IMR-90 (cell line): Measurements from ENCODE around the gene SLC12A6. TPM values are rescaled to one million over a fixed set of nuclear protein-coding genes. Genes with fewer than 3 reads are reported as not detected.

Source experiments
- ATAC-seq: fragments of 200-7000 bp; cut with Tn5 transposase; 2 replicates; pipeline ENCODE4 v1.9.1; 2020; ENCODE audit warnings: low read depth, mild to moderate bottlenecking, moderate library complexity
- BruUV-seq: library from RNA; stranded (reverse); fragments of 400-500 nt; replicated peaks from 2 replicates; lab custom pipeline; 2021; lab: Mats Ljungman, UMichigan
- CTCF ChIA-PET: fragments of 300-600 bp; formaldehyde crosslinking; extraction: SDS; loops from one replicate; lab custom pipeline; 2021; ENCODE audit warnings: antibody characterized with exemption; lab: Yijun Ruan, JAX
- POLR2A ChIA-PET: fragments of 300-600 bp; sonication (Branson Sonifier 250); formaldehyde crosslinking; loops from one replicate; lab custom pipeline; 2022; ENCODE audit warnings: antibody characterized with exemption; ENCODE audit not compliant: unreplicated experiment; lab: Charles Lee
- DNase-seq: peaks from one replicate; pipeline ENCODE4 v3.0.0; 2013
- H2AFZ ChIP-seq: replicated peaks from 2 replicates; pipeline ENCODE3; 2013; ENCODE audit warnings: low read length, mild to moderate bottlenecking; ENCODE audit not compliant: poor library complexity
- H2AK5ac ChIP-seq: 2 replicates; pipeline ENCODE4 v1.6.1; 2013; ENCODE audit warnings: low read depth, low read length, inconsistent platforms
- H2AK9ac ChIP-seq: replicated peaks from 2 replicates; pipeline ENCODE3; 2013; ENCODE audit warnings: mild to moderate bottlenecking, low read depth, low read length, moderate library complexity; ENCODE audit not compliant: poor library complexity
- H2BK120ac ChIP-seq: 2 replicates; pipeline ENCODE4 v1.6.1; 2013; ENCODE audit warnings: low read depth, low read length, inconsistent platforms
- H2BK15ac ChIP-seq: 3 replicates; pipeline ENCODE4 v1.6.1; 2013; ENCODE audit warnings: low read depth, low read length, inconsistent platforms
- H2BK20ac ChIP-seq: 2 replicates; pipeline ENCODE4 v1.6.1; 2013; ENCODE audit warnings: low read depth, mild to moderate bottlenecking, inconsistent platforms, low read length, moderate library complexity
- H2BK5ac ChIP-seq: 2 replicates; pipeline ENCODE4 v1.6.1; 2013; ENCODE audit warnings: mild to moderate bottlenecking, low read depth, low read length, inconsistent platforms; ENCODE audit not compliant: poor library complexity, severe bottlenecking
- H3K14ac ChIP-seq: replicated peaks from 2 replicates; pipeline ENCODE4 v1.6.1; 2013; ENCODE audit warnings: low read depth, low read length, inconsistent platforms
- H3K18ac ChIP-seq: 2 replicates; pipeline ENCODE4 v1.6.1; 2013; ENCODE audit warnings: low read depth, low read length, control low read depth
- H3K23ac ChIP-seq: 2 replicates; pipeline ENCODE4 v1.6.1; 2013; ENCODE audit warnings: low read depth, low read length, inconsistent platforms
- H3K27ac ChIP-seq: 2 replicates; pipeline ENCODE4 v1.5.1; 2013; ENCODE audit warnings: mild to moderate bottlenecking, control low read depth, low read length; ENCODE audit not compliant: insufficient read depth
- H3K27me3 ChIP-seq: 2 replicates; pipeline ENCODE4 v1.6.1; 2013; ENCODE audit warnings: low read length; ENCODE audit not compliant: control insufficient read depth, insufficient read depth
- H3K36me3 ChIP-seq: 2 replicates; pipeline ENCODE4 v1.6.1; 2013; ENCODE audit warnings: low read length, mixed read lengths; ENCODE audit not compliant: control insufficient read depth, insufficient read depth
- H3K4ac ChIP-seq: 2 replicates; pipeline ENCODE4 v1.6.1; 2013; ENCODE audit warnings: low read depth, low read length, inconsistent platforms
- H3K4me1 ChIP-seq: 2 replicates; pipeline ENCODE4 v1.6.1; 2013; ENCODE audit warnings: low read length, mixed read lengths; ENCODE audit not compliant: control insufficient read depth, insufficient read depth
- H3K4me2 ChIP-seq: 2 replicates; pipeline ENCODE4 v1.6.1; 2013; ENCODE audit warnings: low read depth, mild to moderate bottlenecking, control low read depth, low read length, moderate library complexity
- H3K4me3 ChIP-seq: 2 replicates; pipeline ENCODE4 v1.5.1; 2013; ENCODE audit warnings: low read depth, mild to moderate bottlenecking, control low read depth, low read length, moderate library complexity; ENCODE audit not compliant: insufficient read depth
- H3K56ac ChIP-seq: 2 replicates; pipeline ENCODE4 v1.6.1; 2013; ENCODE audit warnings: low read length, inconsistent platforms; ENCODE audit not compliant: insufficient read depth; ENCODE audit errors: extremely low read depth
- H3K79me1 ChIP-seq, 2 experiments: 2 replicates each; pipeline ENCODE4 v1.6.1; 2013; ENCODE audit warnings: low read length in 2 of 2, inconsistent platforms in 1 of 2, low read depth in 1 of 2
- H3K9ac ChIP-seq: 2 replicates; pipeline ENCODE4 v1.6.1; 2013; ENCODE audit warnings: low read depth, low read length, control low read depth
- H3K9me1 ChIP-seq: 2 replicates; pipeline ENCODE4 v1.6.1; 2013; ENCODE audit warnings: low read length, inconsistent platforms; ENCODE audit not compliant: insufficient read depth
- H3K9me3 ChIP-seq: 2 replicates; pipeline ENCODE4 v1.6.1; 2013; ENCODE audit warnings: low read length; ENCODE audit not compliant: control insufficient read depth, insufficient read depth
- H4K20me1 ChIP-seq: 2 replicates; pipeline ENCODE4 v1.6.1; 2013; ENCODE audit warnings: low read length, inconsistent platforms; ENCODE audit not compliant: insufficient read depth
- H4K5ac ChIP-seq: 2 replicates; pipeline ENCODE4 v1.6.1; 2013; ENCODE audit warnings: mild to moderate bottlenecking, low read depth, low read length, control low read depth
- H4K8ac ChIP-seq, 2 experiments: 2 replicates each; pipeline ENCODE4 v1.6.1; 2013; ENCODE audit warnings: low read depth in 2 of 2, low read length in 2 of 2, control low read depth in 1 of 2, inconsistent platforms in 1 of 2
- H4K91ac ChIP-seq: 2 replicates; pipeline ENCODE4 v1.6.1; 2013; ENCODE audit warnings: low read depth, low read length, inconsistent platforms; ENCODE audit not compliant: insufficient read depth
- BHLHE40 ChIP-seq: fragments of 150-350 bp; IDR thresholded peaks from 2 replicates; pipeline ENCODE4 v1.6.1; 2016; ENCODE audit warnings: mild to moderate bottlenecking, low read depth, low read length
- CEBPB ChIP-seq: IDR thresholded peaks from 2 replicates; pipeline ENCODE4 v1.6.1; 2012; ENCODE audit warnings: low read depth, low read length, improper control_type of control experiment
- CHD1 ChIP-seq: IDR thresholded peaks from 2 replicates; pipeline ENCODE4 v1.6.1; 2012; ENCODE audit warnings: low read depth, low read length, improper control_type of control experiment
- MAFK ChIP-seq: IDR thresholded peaks from 2 replicates; pipeline ENCODE4 v1.6.1; 2012; ENCODE audit warnings: low read depth, low read length, improper control_type of control experiment
- MAZ ChIP-seq: IDR thresholded peaks from 2 replicates; pipeline ENCODE4 v1.6.1; 2012; ENCODE audit warnings: low read depth, mild to moderate bottlenecking, low read length, improper control_type of control experiment, moderate library complexity, borderline replicate concordance
- MXI1 ChIP-seq: IDR thresholded peaks from 2 replicates; pipeline ENCODE4 v1.6.1; 2012; ENCODE audit warnings: low read depth, mild to moderate bottlenecking, low read length, moderate library complexity, borderline replicate concordance
- NFE2L2 ChIP-seq: fragments of 150-350 bp; IDR thresholded peaks from 2 replicates; pipeline ENCODE4 v1.6.1; 2016; ENCODE audit warnings: low read depth, mild to moderate bottlenecking, low read length
- POLR2A ChIP-seq: IDR thresholded peaks from 2 replicates; pipeline ENCODE4 v1.6.1; 2012; ENCODE audit warnings: mild to moderate bottlenecking, low read depth, low read length
- RCOR1 ChIP-seq: IDR thresholded peaks from 2 replicates; pipeline ENCODE4 v1.6.1; 2012; ENCODE audit warnings: mild to moderate bottlenecking, low read length, improper control_type of control experiment; ENCODE audit not compliant: insufficient replicate concordance
- RFX5 ChIP-seq: IDR thresholded peaks from 2 replicates; pipeline ENCODE4 v1.8.0; 2012; ENCODE audit warnings: low read depth, mild to moderate bottlenecking, low read length, moderate library complexity
- SMC3 ChIP-seq: fragments of 150-350 bp; IDR thresholded peaks from 2 replicates; pipeline ENCODE4 v1.6.1; 2016; ENCODE audit warnings: low read depth, mild to moderate bottlenecking, antibody characterized with exemption, low read length, moderate library complexity
- WGBS, 2 experiments: methylation state at CpG; one replicate each; pipeline versions ENCODE4 v1.1.5 to v1.1.7; 2013; ENCODE audit warnings: missing lambda C conversion rate in 2 of 2; ENCODE audit not compliant: insufficient read length in 1 of 2; ENCODE audit errors: extremely low coverage in 2 of 2; 5-methylcytosine and 5-hydroxymethylcytosine counted together
- dilution Hi-C: fragments of 300-500 bp; cut with HindIII; formaldehyde crosslinking; loops from one replicate; pipeline ENCODE4 v1.14.3; 2018; ENCODE audit warnings: low sequenced_read_pairs; ENCODE audit not compliant: unreplicated experiment
- in situ Hi-C: fragments of 300-500 bp; cut with MboI; formaldehyde crosslinking; loops from 3 replicates; pipeline ENCODE4 v1.14.3; 2019; ENCODE audit warnings: low sequenced_read_pairs, inconsistent platforms, mixed read lengths
- intact Hi-C: fragments of 100-400 bp; cut with micrococcal nuclease; formaldehyde crosslinking; loops from 2 replicates; pipeline ENCODE4 v1.10.0; 2022
- polyA plus RNA-seq, 3 experiments: library from polyadenylated mRNA; depleted of rRNA; stranded (reverse); fragments of >200 nt; gene quantifications; 2 replicates each; pipeline ENCODE4 v1.2.3, GENCODE V29; 2012; ENCODE audit warnings: low replicate concordance in 1 of 3
- total RNA-seq: library from RNA; depleted of rRNA; stranded (reverse); fragments of >200 nt; gene quantifications from 2 replicates; pipeline ENCODE4 v1.2.3, GENCODE V29; 2012
- TF ChIP-seq, protein P1 (sequence below): fragments of 150-350 bp; IDR thresholded peaks from 2 replicates; pipeline ENCODE4 v1.6.1; 2017; ENCODE audit warnings: mild to moderate bottlenecking, antibody characterized with exemption, low read length, low read depth
- TF ChIP-seq, protein P2 (sequence below): conservative IDR thresholded peaks from 2 replicates; pipeline ENCODE4 v1.5.1; 2012; ENCODE audit warnings: mild to moderate bottlenecking, low read depth, low read length, improper control_type of control experiment

The SLC12A6 gene
- total and polyA plus RNA-seq, 2 of the 4 experiments (the other 2 are of a cell fraction) = 7.7 to 10.2 TPM

DNA sequence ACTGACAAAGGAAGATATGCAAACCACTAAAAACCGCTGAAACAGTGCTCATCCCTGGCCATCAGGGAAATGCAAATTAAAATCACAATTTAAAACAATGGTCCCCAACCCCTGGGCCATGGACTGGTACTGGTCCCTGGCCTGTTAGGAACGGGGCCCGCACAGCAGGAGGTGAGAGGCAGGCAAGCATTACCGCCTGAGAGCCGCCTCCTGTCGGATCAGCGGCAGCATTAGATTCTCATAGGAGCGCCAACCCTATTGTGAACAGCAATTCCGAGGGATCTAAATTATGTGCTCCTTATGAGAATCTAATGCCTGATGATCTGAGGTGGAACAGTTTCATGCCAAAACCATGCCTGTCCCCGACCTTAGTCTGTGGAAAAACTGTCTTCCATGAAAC lies 14.4 kb downstream of the SLC12A6 start:
- Histone ChIP-seq H2AFZ (no peak overlapping the region), H4K8ac (no peak overlapping the region), H3K27ac (no peak overlapping the region), H4K5ac (no peak overlapping the region), H3K4ac (no peak overlapping the region), H4K91ac (no peak overlapping the region), H3K4me1 (no peaks in the 10 kb centered on the region), H2AK5ac (no peak overlapping the region), H3K56ac (no peak overlapping the region), H2BK5ac (no peak overlapping the region), H3K36me3 (no peaks in the 10 kb centered on the region), H3K9ac (no peak overlapping the region), H3K9me3 (no peaks in the 10 kb centered on the region), H3K14ac (no peak overlapping the region), H4K20me1 (no peaks in the 10 kb centered on the region), H3K4me2 (no peak overlapping the region), H2BK20ac (no peak overlapping the region), H3K27me3 (no peaks in the 10 kb centered on the region), H3K18ac (no peak overlapping the region), H2BK120ac (no peak overlapping the region), H3K79me1 (peaks cover 6 to 7% of the 10 kb centered on the region in 2 experiments; a peak in 2 of 4 replicates), H3K9me1 (no peaks in the 10 kb centered on the region), H3K4me3 (no peak overlapping the region), H3K23ac (no peak overlapping the region), H2AK9ac (no peak overlapping the region), H2BK15ac (no peak overlapping the region)
- CTCF ChIA-PET = no interaction called here
- dilution Hi-C loops = no loop called here
- ATAC-seq (no peak), DNase-seq (no peak)
- no TSS peak for BruUV-seq
- 97% methylated on average over 8 of the region's 10 CpGs; no CpG with 5 or more reads in 1 of the 2 experiments for WGBS, 2 experiments
- in situ Hi-C loops = no loop called here
- TF ChIP-seq BHLHE40 = no peak
- no peak for TF ChIP-seq NFE2L2
- no peak for TF ChIP-seq RFX5
- no peak for TF ChIP-seq POLR2A
- TF ChIP-seq RCOR1 = no peak
- TF ChIP-seq MAZ = no peak
- no peak for TF ChIP-seq MAFK
- TF ChIP-seq MXI1 = no peak
- no peak for TF ChIP-seq SMC3
- TF ChIP-seq, protein P1, sequence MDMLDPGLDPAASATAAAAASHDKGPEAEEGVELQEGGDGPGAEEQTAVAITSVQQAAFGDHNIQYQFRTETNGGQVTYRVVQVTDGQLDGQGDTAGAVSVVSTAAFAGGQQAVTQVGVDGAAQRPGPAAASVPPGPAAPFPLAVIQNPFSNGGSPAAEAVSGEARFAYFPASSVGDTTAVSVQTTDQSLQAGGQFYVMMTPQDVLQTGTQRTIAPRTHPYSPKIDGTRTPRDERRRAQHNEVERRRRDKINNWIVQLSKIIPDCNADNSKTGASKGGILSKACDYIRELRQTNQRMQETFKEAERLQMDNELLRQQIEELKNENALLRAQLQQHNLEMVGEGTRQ = no peak
- TF ChIP-seq CHD1 = no peak
- TF ChIP-seq, protein P2, sequence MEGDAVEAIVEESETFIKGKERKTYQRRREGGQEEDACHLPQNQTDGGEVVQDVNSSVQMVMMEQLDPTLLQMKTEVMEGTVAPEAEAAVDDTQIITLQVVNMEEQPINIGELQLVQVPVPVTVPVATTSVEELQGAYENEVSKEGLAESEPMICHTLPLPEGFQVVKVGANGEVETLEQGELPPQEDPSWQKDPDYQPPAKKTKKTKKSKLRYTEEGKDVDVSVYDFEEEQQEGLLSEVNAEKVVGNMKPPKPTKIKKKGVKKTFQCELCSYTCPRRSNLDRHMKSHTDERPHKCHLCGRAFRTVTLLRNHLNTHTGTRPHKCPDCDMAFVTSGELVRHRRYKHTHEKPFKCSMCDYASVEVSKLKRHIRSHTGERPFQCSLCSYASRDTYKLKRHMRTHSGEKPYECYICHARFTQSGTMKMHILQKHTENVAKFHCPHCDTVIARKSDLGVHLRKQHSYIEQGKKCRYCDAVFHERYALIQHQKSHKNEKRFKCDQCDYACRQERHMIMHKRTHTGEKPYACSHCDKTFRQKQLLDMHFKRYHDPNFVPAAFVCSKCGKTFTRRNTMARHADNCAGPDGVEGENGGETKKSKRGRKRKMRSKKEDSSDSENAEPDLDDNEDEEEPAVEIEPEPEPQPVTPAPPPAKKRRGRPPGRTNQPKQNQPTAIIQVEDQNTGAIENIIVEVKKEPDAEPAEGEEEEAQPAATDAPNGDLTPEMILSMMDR = no peak
- TF ChIP-seq CEBPB = no peak
- POLR2A ChIA-PET = no interaction called here
- intact Hi-C loops = no loop called here
